GM21447 (cell line): ENCODE data around the gene HSF5.

Experiments used
- ATAC-seq: cut with Tn5 transposase; IDR thresholded peaks from one replicate; pipeline ENCODE4 v1.9.1; 2021; ENCODE audit not compliant: unreplicated experiment

The HSF5 gene

DNA sequence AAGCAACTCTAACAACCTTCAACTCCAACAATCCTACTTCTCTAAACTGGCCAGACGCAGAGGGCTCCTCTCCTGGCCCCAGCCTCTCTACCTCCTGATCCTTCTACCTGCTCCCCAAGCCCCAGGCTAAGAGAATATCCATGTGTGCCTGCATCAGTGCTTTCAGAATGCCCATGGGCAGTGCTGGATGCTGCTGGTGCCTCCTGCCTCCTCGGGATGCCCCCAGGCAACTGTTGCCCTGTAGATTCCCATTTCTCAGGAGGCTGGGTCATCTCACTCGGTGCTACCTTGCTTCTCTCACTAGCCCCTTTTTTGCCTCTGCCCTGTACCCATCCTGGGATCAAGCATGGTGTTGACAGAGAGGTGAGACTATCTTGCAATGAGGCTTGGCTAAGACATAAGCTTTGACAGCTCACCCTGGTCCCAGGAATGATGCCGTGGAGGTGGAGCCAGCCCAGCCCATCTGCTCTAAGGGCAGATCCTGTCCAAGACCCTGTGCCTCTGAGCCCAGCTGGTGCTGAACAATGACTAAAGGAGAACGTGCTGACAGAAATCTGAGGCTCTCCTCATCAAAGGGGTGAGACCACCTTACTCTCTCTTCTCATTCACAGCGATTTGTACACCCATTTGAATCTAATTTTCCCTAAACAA, 116.8 kb downstream of the HSF5 start:
- ATAC-seq = no peak

- ATAC-seq = no peak
Measured at GRCh38 chr17:58370716-58371115, 117.5 kb downstream of the HSF5 start.

DNA sequence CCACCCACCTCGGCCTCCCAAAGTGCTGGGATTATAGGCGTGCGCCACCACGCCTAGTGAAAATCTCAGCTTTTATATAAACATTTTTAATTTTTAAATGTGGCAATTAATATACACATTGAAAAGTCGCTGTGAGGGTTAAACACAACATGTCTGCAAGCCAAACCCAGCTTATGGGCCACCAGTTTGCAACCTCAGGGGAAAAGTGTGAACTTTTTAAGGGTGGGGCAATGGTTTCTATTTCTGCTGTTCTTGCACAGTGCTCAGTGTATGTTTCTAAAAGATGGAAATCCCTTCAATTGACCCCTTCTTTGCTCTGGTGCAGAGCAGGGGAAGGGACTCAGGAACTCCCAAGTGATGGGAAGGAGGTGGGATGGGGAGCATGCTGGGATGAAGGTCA, 117.9 kb downstream of the HSF5 start:
- ATAC-seq = no peak
